ACHN (cell line): Measurements from ENCODE around the gene VARS1.

ENCODE experiments used
- DNase-seq: peaks from one replicate; pipeline ENCODE4 v3.0.0-alpha.2; 2015
- in situ Hi-C: cut with HindIII; loops from 2 replicates; pipeline ENCODE4 v1.10.0; 2017; ENCODE audit warnings: low sequenced_read_pairs, low pct_ligation_motif_present, low pct_unique_long_range_greater_than_20kb

The VARS1 gene

GRCh38 chr6:31778193-31778592 is 17.4 kb downstream of the VARS1 start:
- in situ Hi-C loops, result no loop called here
- no peak for DNase-seq

GRCh38 chr6:31777667-31778050 is 17.9 kb downstream of the VARS1 start:
- in situ Hi-C loops, result no loop called here
- DNase-seq, result no peak

GRCh38 chr6:31776989-31777666 is 18.4 kb downstream of the VARS1 start, which contains the start of gene VWA7:
Gene VWA7, minus strand, starts transcription at chr6:31777328. Its CDS starts 549 bp downstream, at chr6:31776779.
- DNase-seq, result peak; percentile 54
- in situ Hi-C loops, result no loop called here

- in situ Hi-C loops, result no loop called here
- DNase-seq, result no peak
Observed at GRCh38 chr6:31776485-31776988, 19.0 kb downstream of the VARS1 start.

- DNase-seq, result no peak
- in situ Hi-C loops, result no loop called here
Observed at GRCh38 chr6:31775633-31776484, 19.7 kb downstream of the VARS1 start.

GRCh38 chr6:31775184-31775583 is 20.4 kb downstream of the VARS1 start:
- DNase-seq, result no peak
- in situ Hi-C loops, result no loop called here

GRCh38 chr6:31771992-31772358 is 23.6 kb downstream of the VARS1 start:
- in situ Hi-C loops, result no loop called here
- DNase-seq, result no peak

- no peak for DNase-seq
- in situ Hi-C loops, result no loop called here
Observed at GRCh38 chr6:31770860-31771259, 24.7 kb downstream of the VARS1 start.

GRCh38 chr6:31769684-31770371 is 25.7 kb downstream of the VARS1 start:
- in situ Hi-C loops, result no loop called here
- DNase-seq, result peak; percentile 65

GRCh38 chr6:31768363-31769257 is 26.9 kb downstream of the VARS1 start:
- in situ Hi-C loops, result no loop called here

GRCh38 chr6:31767096-31767645 is 28.4 kb downstream of the VARS1 start:
- in situ Hi-C loops, result no loop called here
- DNase-seq, result no peak

More at GRCh38 chr6:31768363-31769257, 26.9 kb downstream of the VARS1 start:
- DNase-seq, result no peak

GRCh38 chr6:31765910-31766794 is 29.4 kb downstream of the VARS1 start:
- in situ Hi-C loops, result no loop called here
- DNase-seq, result no peak

GRCh38 chr6:31765559-31765909 is 30.0 kb downstream of the VARS1 start:
- DNase-seq, result no peak
- in situ Hi-C loops, result no loop called here

- in situ Hi-C loops, result no loop called here
- DNase-seq, result no peak
Observed at GRCh38 chr6:31764198-31764597, 31.4 kb downstream of the VARS1 start.

- in situ Hi-C loops, result no loop called here
- DNase-seq, result no peak
Observed at GRCh38 chr6:31763619-31763940, 32.0 kb downstream of the VARS1 start.

GRCh38 chr6:31762878-31763618 is 32.5 kb downstream of the VARS1 start:
- no peak for DNase-seq
- in situ Hi-C loops, result no loop called here

GRCh38 chr6:31762356-31762755 is 33.2 kb downstream of the VARS1 start, which contains the start of gene SAPCD1:
Gene SAPCD1, plus strand, starts transcription at chr6:31762656. Its CDS starts 399 bp downstream, at chr6:31763055.
- DNase-seq, result no peak
- in situ Hi-C loops, result no loop called here
